ENCODE measurements around the gene CHST8.

CHST8 gene

GRCh38 chr19:33675501-33676124 lies 53.9 kb downstream of the CHST8 start:
- DNase-seq, result no peak

GRCh38 chr19:33676999-33677665 lies 55.4 kb downstream of the CHST8 start:
- DNase-seq, result peak; percentile 40

GRCh38 chr19:33677745-33678426 lies 56.1 kb downstream of the CHST8 start:
- DNase-seq, result no peak

GRCh38 chr19:33678796-33679585 lies 57.2 kb downstream of the CHST8 start:
- DNase-seq, result no peak

GRCh38 chr19:33679696-33680095 lies 57.9 kb downstream of the CHST8 start:
- DNase-seq, result no peak

GRCh38 chr19:33681081-33681680 lies 59.4 kb downstream of the CHST8 start:
- DNase-seq, result no peak

- peak; percentile 29 for DNase-seq
These were observed 62.3 kb downstream of the CHST8 start for GRCh38 chr19:33683881-33684537.

GRCh38 chr19:33684538-33685232 lies 62.9 kb downstream of the CHST8 start:
- DNase-seq, result no peak

GRCh38 chr19:33685541-33685940 lies 63.8 kb downstream of the CHST8 start:
- peak; percentile 23 for DNase-seq

- no peak for DNase-seq
These were observed 64.5 kb downstream of the CHST8 start for GRCh38 chr19:33686262-33686661.

- no peak for DNase-seq
These were observed 65.1 kb downstream of the CHST8 start for GRCh38 chr19:33686687-33687480.

- no peak for DNase-seq
These were observed 65.9 kb downstream of the CHST8 start for GRCh38 chr19:33687481-33688170.

- no peak for DNase-seq
These were observed 66.6 kb downstream of the CHST8 start for GRCh38 chr19:33688171-33688992.

- no peak for DNase-seq
These were observed 67.5 kb downstream of the CHST8 start for GRCh38 chr19:33689138-33689746.

GRCh38 chr19:33689868-33690267 lies 68.1 kb downstream of the CHST8 start:
- no peak for DNase-seq

GRCh38 chr19:33690378-33691029 lies 68.8 kb downstream of the CHST8 start:
- DNase-seq, result no peak

GRCh38 chr19:33691030-33691427 lies 69.3 kb downstream of the CHST8 start:
- DNase-seq, result no peak

GRCh38 chr19:33691736-33692135 lies 70.0 kb downstream of the CHST8 start:
- DNase-seq, result no peak

Measured in DMS 273 treated with DMSO at 0.1 percent for 48 hours (cell line).